ENCODE data around the gene TMEM250.

TMEM250 gene

GRCh38 chr9:136147038-136147889 lies 28.6 kb upstream of the TMEM250 start:
- DNase-seq = no peak

GRCh38 chr9:136146126-136147037 lies 27.7 kb upstream of the TMEM250 start:
- DNase-seq = no peak

- no peak for DNase-seq
Measured at GRCh38 chr9:136145580-136145979, 26.9 kb upstream of the TMEM250 start.

GRCh38 chr9:136144450-136144849 lies 25.8 kb upstream of the TMEM250 start:
- DNase-seq = no peak

- no peak for DNase-seq
Measured at GRCh38 chr9:136143215-136144001, 24.7 kb upstream of the TMEM250 start.

- DNase-seq = no peak
Measured at GRCh38 chr9:136142859-136143214, 24.2 kb upstream of the TMEM250 start.

- DNase-seq = no peak
Measured at GRCh38 chr9:136142414-136142796, 23.7 kb upstream of the TMEM250 start.

GRCh38 chr9:136141682-136142413 lies 23.2 kb upstream of the TMEM250 start:
- no peak for DNase-seq

GRCh38 chr9:136140966-136141365 lies 22.3 kb upstream of the TMEM250 start:
- DNase-seq = no peak

GRCh38 chr9:136140046-136140445 lies 21.4 kb upstream of the TMEM250 start:
- no peak for DNase-seq

- peak; percentile 83 for DNase-seq
Measured at GRCh38 chr9:136138566-136138965, 19.9 kb upstream of the TMEM250 start.

- no peak for DNase-seq
Measured at GRCh38 chr9:136137321-136138265, 18.9 kb upstream of the TMEM250 start.

GRCh38 chr9:136136127-136136925 lies 17.7 kb upstream of the TMEM250 start:
- DNase-seq = no peak

- no peak for DNase-seq
Measured at GRCh38 chr9:136135326-136136126, 16.9 kb upstream of the TMEM250 start.

GRCh38 chr9:136133959-136134484 lies 15.3 kb upstream of the TMEM250 start:
- DNase-seq = no peak

- DNase-seq = no peak
Measured at GRCh38 chr9:136133191-136133958, 14.7 kb upstream of the TMEM250 start.

- DNase-seq = no peak
Measured at GRCh38 chr9:136132512-136133050, 13.9 kb upstream of the TMEM250 start.
